NCI-H460 (cell line): ENCODE results near the gene CALM3. TPM values are rescaled to one million over a fixed set of nuclear protein-coding genes. Genes with fewer than 3 reads are reported as not detected.
"Not testable (repeated sequence)": the region's sequence is repeated elsewhere in the genome, so short reads cannot be mapped to it uniquely, and the experiment has no call there.

Experiments used
- DNase-seq: peaks from one replicate; pipeline ENCODE4 v3.0.0-alpha.2; 2016; ENCODE audit warnings: low read depth; ENCODE audit errors: extremely low read depth
- total RNA-seq: library from RNA; depleted of rRNA; stranded (reverse); fragments of >200 nt; shearing (Covaris generic); gene quantifications from 2 replicates; pipeline ENCODE4 v1.2.3, GENCODE V29; 2014

CALM3 gene
- total RNA-seq, 1 experiment from 2014 or later = 53.8 TPM

- DNase-seq = no peak
Observed at GRCh38 chr19:46613525-46613924, 12.4 kb downstream of the CALM3 start.

- DNase-seq = peak; percentile 65
Observed at GRCh38 chr19:46614114-46614722, 13.1 kb downstream of the CALM3 start.

GRCh38 chr19:46615966-46616365, 14.8 kb downstream of the CALM3 start:
- DNase-seq = no peak

DNA sequence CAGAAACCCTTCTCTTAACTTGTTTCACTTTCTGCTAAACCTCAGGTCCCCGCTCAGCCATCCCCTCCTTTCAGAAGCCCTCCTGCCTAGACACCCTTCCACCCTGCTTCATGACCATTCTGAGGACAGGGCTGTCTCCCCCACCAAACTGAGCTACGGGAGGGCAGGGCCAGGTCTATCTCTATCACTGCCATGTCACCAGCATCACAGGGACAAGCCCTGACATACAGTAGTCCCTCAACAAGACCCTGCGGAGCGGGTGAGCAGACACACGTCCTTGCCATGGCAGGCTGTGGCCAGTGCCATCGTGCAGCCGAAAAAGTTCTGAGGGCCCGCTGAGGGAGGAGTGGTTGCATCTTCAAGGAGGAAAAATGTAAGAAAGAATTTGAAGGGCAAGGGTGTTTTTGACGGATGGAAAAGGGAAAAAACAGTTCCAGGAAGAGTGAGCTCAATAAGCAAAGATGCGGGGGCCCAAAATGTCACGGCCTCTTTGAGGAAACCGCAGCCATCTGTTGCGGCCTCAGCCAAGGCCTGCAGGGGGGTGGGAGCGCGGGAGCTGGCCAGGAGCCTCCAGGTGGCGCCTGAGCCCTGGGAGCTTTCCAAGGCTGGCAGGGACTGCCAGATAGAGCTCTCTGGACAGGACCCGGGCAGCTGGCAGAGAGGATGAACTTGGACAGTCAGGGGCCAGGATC, 15.6 kb downstream of the CALM3 start:
- DNase-seq = no peak

GRCh38 chr19:46617601-46618000, 16.5 kb downstream of the CALM3 start:
- DNase-seq = no peak

GRCh38 chr19:46618670-46619231, 17.6 kb downstream of the CALM3 start:
- no peak for DNase-seq

DNA sequence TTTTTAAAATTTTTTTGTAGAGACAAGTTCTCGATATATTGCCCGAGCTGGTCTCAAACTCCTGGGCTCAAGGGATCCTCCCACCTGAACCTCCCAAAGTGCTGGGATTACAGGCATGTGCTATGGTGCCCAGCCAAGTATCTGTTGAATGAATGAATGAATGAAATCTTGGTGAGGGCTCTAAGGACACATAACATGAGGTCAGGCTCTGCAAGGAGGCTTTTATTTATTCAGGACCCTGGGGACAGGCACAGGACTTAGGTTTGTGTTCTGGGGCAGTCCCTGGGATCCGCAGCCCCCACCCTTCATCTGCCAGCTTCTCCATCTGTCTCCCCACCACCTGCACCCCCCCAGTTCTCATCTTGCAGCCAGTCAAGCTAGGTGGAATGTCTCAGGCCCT, 19.1 kb downstream of the CALM3 start:
- no peak for DNase-seq

GRCh38 chr19:46620716-46621115, 19.6 kb downstream of the CALM3 start:
- no peak for DNase-seq

- no peak for DNase-seq
Observed at GRCh38 chr19:46621191-46622117, 20.3 kb downstream of the CALM3 start.

DNA sequence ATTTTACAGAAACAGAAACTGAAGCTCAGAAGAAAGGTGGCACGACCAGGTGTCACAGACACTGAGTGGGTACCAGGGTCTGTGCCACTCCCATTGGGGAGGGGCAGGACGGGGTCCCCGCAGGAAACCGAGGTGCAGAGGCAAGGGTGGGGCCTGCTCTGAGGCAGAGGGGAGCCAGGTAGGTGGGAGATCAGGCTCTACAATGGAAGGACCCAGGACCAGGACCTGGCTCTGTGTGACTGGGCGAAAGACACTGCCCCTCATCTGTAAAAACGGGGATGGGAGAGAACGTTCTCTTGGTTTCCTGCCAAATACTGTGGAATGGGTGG, 21.0 kb downstream of the CALM3 start:
- DNase-seq = no peak

DNA sequence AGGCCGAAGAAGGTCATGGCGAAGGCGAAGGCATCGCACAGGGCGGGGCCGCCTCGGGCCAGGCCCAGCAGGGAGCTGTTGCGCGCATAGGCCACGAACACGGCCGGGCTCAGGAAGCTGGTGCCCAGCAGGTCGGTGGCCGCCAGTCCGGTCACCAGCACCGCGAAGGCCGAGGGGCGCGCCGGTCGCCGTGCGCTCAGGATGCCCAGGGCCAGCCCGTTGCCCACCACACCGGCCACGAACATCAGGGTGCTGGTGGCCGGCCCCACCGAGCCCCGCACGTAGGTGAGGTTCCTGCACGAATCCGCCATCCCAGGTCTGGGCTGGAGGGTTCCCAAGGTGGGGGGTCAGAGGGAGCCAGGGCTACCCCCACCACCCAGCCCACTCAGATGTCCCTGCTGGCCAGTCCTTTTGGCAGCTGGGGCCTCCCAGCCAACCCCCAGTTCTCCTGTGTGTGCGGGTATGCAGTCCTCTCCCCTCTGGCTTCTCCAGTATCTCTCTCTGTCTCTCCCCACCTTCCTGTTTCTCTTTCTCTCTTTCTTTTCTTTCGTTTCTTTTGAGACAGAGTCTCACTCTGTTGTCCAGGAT, 22.9 kb downstream of the CALM3 start:
- no peak for DNase-seq

DNA sequence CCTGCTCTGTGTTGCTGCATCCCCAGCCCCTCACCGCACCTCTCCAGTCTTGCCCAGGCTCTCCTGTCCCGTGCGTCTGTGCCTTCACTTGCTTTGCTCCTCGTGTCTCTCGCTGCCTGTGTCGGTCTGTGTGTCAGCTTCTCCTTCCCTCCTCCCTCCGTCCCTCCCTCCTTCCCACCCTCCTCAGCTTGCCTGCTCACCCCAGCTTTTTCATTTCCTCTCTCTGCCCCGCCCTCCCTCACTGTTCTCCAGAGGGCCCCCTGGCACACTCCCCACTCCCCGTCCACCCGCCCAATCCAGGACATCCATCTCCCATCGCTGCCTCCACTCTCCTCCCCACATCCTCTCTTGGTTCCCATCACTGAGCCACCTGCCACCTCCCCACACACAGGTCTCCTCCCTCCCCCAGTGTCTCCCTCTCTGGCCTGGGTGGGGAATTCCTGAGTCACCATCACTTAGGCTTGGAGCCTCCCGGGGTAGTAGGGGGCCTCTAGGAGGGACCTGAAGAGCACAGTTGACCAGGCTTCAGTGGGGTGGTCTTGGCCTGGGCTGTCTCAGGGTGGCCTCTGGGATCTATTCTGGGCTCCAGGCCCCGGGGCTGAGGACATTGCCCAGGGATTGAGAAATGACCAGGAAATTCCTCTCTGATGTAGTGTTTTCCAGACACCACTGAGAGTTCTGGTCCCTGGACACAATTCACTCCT, 24.0 kb downstream of the CALM3 start, which contains the start of gene PTGIR:
TSS of gene PTGIR (minus strand) at position 132 of the 704 bp plus-strand sequence. CDS start 864 bp downstream, outside the sequence.
- DNase-seq = no peak

- no peak for DNase-seq
Observed at GRCh38 chr19:46625731-46626130, 24.6 kb downstream of the CALM3 start.

GRCh38 chr19:46626446-46626845, 25.3 kb downstream of the CALM3 start:
- no peak for DNase-seq

- not testable (repeated sequence) for DNase-seq
Observed at GRCh38 chr19:46628970-46629369, 27.8 kb downstream of the CALM3 start.

GRCh38 chr19:46629546-46630025, 28.5 kb downstream of the CALM3 start:
- DNase-seq = no peak

GRCh38 chr19:46630586-46631205, 29.6 kb downstream of the CALM3 start:
- DNase-seq = no peak

- no peak for DNase-seq
Observed at GRCh38 chr19:46631481-46631880, 30.4 kb downstream of the CALM3 start.

- no peak for DNase-seq
Observed at GRCh38 chr19:46633130-46633529, 32.0 kb downstream of the CALM3 start.
